HepG2 (cell line): ENCODE data around the gene MICAL1. TPM values are rescaled to one million over a fixed set of nuclear protein-coding genes. Genes with fewer than 3 reads are reported as not detected.

Experiments used
- ATAC-seq: fragments of 200-7000 bp; cut with Tn5 transposase; 3 replicates; pipeline ENCODE4 v1.9.1; 2020; ENCODE audit warnings: mild to moderate bottlenecking, moderate library complexity
- BruUV-seq: library from RNA; stranded (reverse); fragments of 400-500 nt; replicated peaks from 2 replicates; lab custom pipeline; 2021; lab: Mats Ljungman, UMichigan
- CTCF ChIA-PET: fragments of 300-600 bp; formaldehyde crosslinking; extraction: SDS; loops from one replicate; lab custom pipeline; 2021; ENCODE audit warnings: low total read pairs, inconsistent platforms, low intra/inter-chr PET ratio; lab: Yijun Ruan, JAX
- POLR2A ChIA-PET: fragments of 350-600 bp; sonication (Branson Sonifier 250); formaldehyde crosslinking; loops from one replicate; lab custom pipeline; 2020; ENCODE audit warnings: antibody characterized with exemption, inconsistent platforms; lab: Yijun Ruan, JAX
- DNase-seq: peaks from one replicate; pipeline ENCODE4 v3.0.0-alpha.2; 2015; ENCODE audit warnings: low spot score
- FAIRE-seq: peaks from 3 replicates; lab custom pipeline; 2011; peaks lifted over from hg19 to GRCh38; lab: Jason Lieb, UNC
- H2AFZ ChIP-seq: one replicate; pipeline ENCODE4 v1.6.1; 2011; ENCODE audit warnings: low read length, inconsistent platforms
- H3K27ac ChIP-seq: fragments of 300-600 bp; 3 replicates; pipeline ENCODE4 v1.8.0; 2011; ENCODE audit warnings: mixed run types, mild to moderate bottlenecking, mixed read lengths, low read length, inconsistent platforms; ENCODE audit not compliant: insufficient read depth; ENCODE audit errors: extremely low read length
- H3K27me3 ChIP-seq, 2 experiments: fragments of 200-600 bp in 1 of 2; 2 replicates in 1 of 2; 3 replicates in 1 of 2; pipeline versions ENCODE4 v1.6.0 to v1.8.0; 2011; ENCODE audit warnings: low read length in 2 of 2, mild to moderate bottlenecking in 2 of 2, moderate library complexity in 2 of 2, inconsistent platforms in 1 of 2; ENCODE audit not compliant: insufficient read depth in 2 of 2, control insufficient read depth in 1 of 2
- H3K36me3 ChIP-seq, 2 experiments: fragments of 200-600 bp in 1 of 2; replicated peaks in 1 of 2; 2 replicates in 1 of 2; 3 replicates in 1 of 2; pipeline versions ENCODE4 v1.5.1 to v1.8.0; 2011; ENCODE audit warnings: low read length in 2 of 2, inconsistent platforms in 1 of 2; ENCODE audit not compliant: insufficient read depth in 2 of 2, control insufficient read depth in 1 of 2
- H3K4me1 ChIP-seq: 2 replicates; pipeline ENCODE4 v1.5.1; 2012; ENCODE audit warnings: low read length, inconsistent platforms; ENCODE audit not compliant: insufficient read depth
- H3K4me2 ChIP-seq: 2 replicates; pipeline ENCODE4 v1.6.0; 2011; ENCODE audit warnings: low read depth, low read length, inconsistent platforms
- H3K4me3 ChIP-seq, 3 experiments: fragments of 200-600 bp in 1 of 3; sonication (generic), shearing (Covaris generic) in 1 of 3; replicated peaks in 1 of 3; 2 replicates each; pipeline ENCODE4 v1.5.1; 2011 to 2016; ENCODE audit warnings: low read length in 3 of 3, inconsistent platforms in 2 of 3, low read depth in 2 of 3, mild to moderate bottlenecking in 2 of 3, control low read depth in 1 of 3, mixed read lengths in 1 of 3; ENCODE audit not compliant: insufficient read depth in 1 of 3
- H3K79me2 ChIP-seq: one replicate; pipeline ENCODE4 v1.6.1; 2011; ENCODE audit warnings: low read length, inconsistent platforms; ENCODE audit not compliant: insufficient read depth
- H3K9ac ChIP-seq: 2 replicates; pipeline ENCODE4 v1.6.0; 2011; ENCODE audit warnings: mild to moderate bottlenecking, low read depth, low read length, inconsistent platforms; ENCODE audit not compliant: insufficient read depth
- H3K9me3 ChIP-seq: 2 replicates; pipeline ENCODE4 v1.5.1; 2012; ENCODE audit warnings: mild to moderate bottlenecking, low read length
- H4K20me1 ChIP-seq: 2 replicates; pipeline ENCODE4 v1.6.0; 2011; ENCODE audit warnings: inconsistent platforms, mild to moderate bottlenecking, low read length, moderate library complexity; ENCODE audit not compliant: insufficient read depth
- CSRNP2 ChIP-seq: sonication (generic); formaldehyde crosslinking; conservative IDR thresholded peaks from 2 replicates; pipeline ENCODE4 v1.8.0; 2022; ENCODE audit warnings: low read depth, missing genetic modification reagents
- DZIP1 ChIP-seq: sonication (generic); formaldehyde crosslinking; IDR thresholded peaks from 2 replicates; pipeline ENCODE4 v1.5.0; 2020; ENCODE audit warnings: mild to moderate bottlenecking, missing genetic modification reagents
- EED ChIP-seq: sonication (generic); formaldehyde crosslinking; IDR thresholded peaks from 2 replicates; pipeline ENCODE4 v1.5.0; 2020; ENCODE audit warnings: mild to moderate bottlenecking, missing genetic modification reagents
- IKZF5 ChIP-seq: IDR thresholded peaks from 2 replicates; pipeline ENCODE4 v1.6.1; 2018; ENCODE audit warnings: missing genetic modification reagents, mild to moderate bottlenecking, missing compliant biosample characterization
- LCORL ChIP-seq, 2 experiments: fragments of 450-650 bp in 1 of 2; sonication (generic) in 1 of 2; formaldehyde crosslinking in 1 of 2; IDR thresholded peaks; 2 replicates each; pipeline versions ENCODE4 v1.5.0 to v1.6.1; 2017 to 2020; ENCODE audit warnings: antibody characterized with exemption in 1 of 2, missing genetic modification reagents in 1 of 2
- MTF2 ChIP-seq: sonication (generic); formaldehyde crosslinking; IDR thresholded peaks from 2 replicates; pipeline ENCODE4 v1.5.0; 2020; ENCODE audit warnings: missing genetic modification reagents, borderline replicate concordance
- RFX5 ChIP-seq: IDR thresholded peaks from 2 replicates; pipeline ENCODE4 v1.6.1; 2011; ENCODE audit warnings: low read depth, low read length, improper control_type of control experiment
- SOX6 ChIP-seq, 2 experiments: fragments of 450-650 bp in 1 of 2; sonication (generic) in 1 of 2; formaldehyde crosslinking in 1 of 2; IDR thresholded peaks; 2 replicates each; pipeline versions ENCODE4 v1.4.0 to v1.6.1; 2017 to 2020; ENCODE audit warnings: antibody characterized with exemption in 1 of 2, mild to moderate bottlenecking in 1 of 2, missing genetic modification reagents in 1 of 2
- TCF7L2 ChIP-seq: IDR thresholded peaks from 2 replicates; pipeline ENCODE4 v1.6.1; 2011; ENCODE audit warnings: mild to moderate bottlenecking, low read depth, low read length, moderate library complexity
- TERF1 ChIP-seq: sonication (generic); formaldehyde crosslinking; IDR thresholded peaks from 2 replicates; pipeline ENCODE4 v1.8.0; 2022; ENCODE audit warnings: mild to moderate bottlenecking, missing genetic modification reagents, moderate library complexity
- TGIF2 ChIP-seq: IDR thresholded peaks from 2 replicates; pipeline ENCODE4 v1.6.1; 2016; ENCODE audit warnings: control low read depth, missing compliant biosample characterization
- THYN1 ChIP-seq: sonication (generic); formaldehyde crosslinking; IDR thresholded peaks from 2 replicates; pipeline ENCODE4 v1.8.1; 2023; ENCODE audit warnings: low read depth, mild to moderate bottlenecking, moderate library complexity, missing genetic modification reagents, borderline replicate concordance
- ZNF230 ChIP-seq: sonication (generic); formaldehyde crosslinking; IDR thresholded peaks from 2 replicates; pipeline ENCODE4 v1.4.0; 2020; ENCODE audit warnings: mild to moderate bottlenecking, missing genetic modification reagents
- ZNF720 ChIP-seq: sonication (generic); formaldehyde crosslinking; IDR thresholded peaks from 2 replicates; pipeline ENCODE4 v1.4.0; 2020; ENCODE audit warnings: missing genetic modification reagents
- ZNF800 ChIP-seq: sonication (generic); formaldehyde crosslinking; IDR thresholded peaks from 2 replicates; pipeline ENCODE4 v1.4.0; 2020; ENCODE audit warnings: missing genetic modification reagents
- WGBS: methylation state at CpG from one replicate; pipeline ENCODE4 v1.1.6; 2017; ENCODE audit warnings: low lambda C conversion rate; 5-methylcytosine and 5-hydroxymethylcytosine counted together
- in situ Hi-C: cut with HindIII; loops from 2 replicates; pipeline ENCODE4 v1.10.0; 2017; ENCODE audit warnings: low pct_unique_long_range_greater_than_20kb; ENCODE audit not compliant: extremely low pct_ligation_motif_present
- intact Hi-C: fragments of 100-400 bp; cut with micrococcal nuclease; formaldehyde crosslinking; loops from one replicate; pipeline ENCODE4 v1.10.0; 2022; ENCODE audit not compliant: unreplicated experiment
- polyA plus RNA-seq, 8 experiments: library from polyadenylated mRNA; depleted of rRNA in 3 of 8; stranded (reverse) in 7 of 8; unstranded in 1 of 8; fragments of >200 nt; fragmentation: Illumina TruSeq in 4 of 8; extraction: Trizol in 4 of 8; gene quantifications; 2 replicates each; pipeline versions ENCODE4 v1.2.1 to v1.2.3, GENCODE V29; 2011 to 2016; ENCODE audit warnings: low read depth in 4 of 8, missing spikeins in 1 of 8, mixed read lengths in 1 of 8; ENCODE audit not compliant: insufficient read depth in 1 of 8
- total RNA-seq, 5 experiments: library from RNA; depleted of rRNA; stranded (reverse); fragments of >200 nt; fragmentation: Illumina TruSeq; extraction: Trizol; gene quantifications; 2 replicates each; pipeline ENCODE4 v1.2.3, GENCODE V29; 2016; ENCODE audit warnings: low read depth in 1 of 5

MICAL1 gene
- total and polyA plus RNA-seq, 2 of the 13 experiments (the other 11 are each of a cell fraction or from before 2014, with no cell fraction given) = 6.9 to 39.0 TPM

- Histone ChIP-seq H3K4me3 (peak overlapping the region; percentile 66 to 92 (median 90)), H3K4me1 (peaks cover 20% of the 10 kb centered on the region), H4K20me1 (no peaks in the 10 kb centered on the region), H3K9me3 (no peaks in the 10 kb centered on the region), H2AFZ (no peak overlapping the region), H3K27me3 (no peaks in the 10 kb centered on the region), H3K79me2 (no peaks in the 10 kb centered on the region), H3K9ac (peak overlapping the region; percentile 54; the same call in 1 of the 2 replicates), H3K4me2 (peak overlapping the region; percentile 77), H3K36me3 (no peaks in the 10 kb centered on the region; a peak in 1 of 5 replicates), H3K27ac (no peak overlapping the region)
- ATAC-seq (peak; percentile 27; the same call in 2 of the 3 replicates), FAIRE-seq (no peak), DNase-seq (no peak)
- ChIA-PET POLR2A (interaction anchor here (0.6 to 5.4 kb wide), 2 partner anchors 13 to 15 kb away, joined by 3 to 22 read pairs; partner anchors contain the start of genes PPIL6 and SMPD2), CTCF (no interaction called here)
- BruUV-seq = no TSS peak
- 9% methylated on average over 32 of the region's 38 CpGs for WGBS
- intact Hi-C loops = loop anchor here (5.0 kb wide), 1 partner anchor 269 kb away; no protein-coding TSS in a partner anchor
- in situ Hi-C loops = no loop called here
- no peak for TF ChIP-seq TERF1 (CRISPR knock-in tag)
- TF ChIP-seq IKZF5 (CRISPR knock-in tag) = no peak
- no peak for TF ChIP-seq TCF7L2
- TF ChIP-seq THYN1 (CRISPR knock-in tag) = no peak
- TF ChIP-seq CSRNP2 (CRISPR knock-in tag) = no peak
- TF ChIP-seq DZIP1 = no peak
- no peak for TF ChIP-seq TGIF2
- TF ChIP-seq EED (CRISPR knock-in tag) = 0 out of 2 replicates have a peak, but pooled peaks have one; percentile 33
- peak; percentile 95 for TF ChIP-seq ZNF800
- TF ChIP-seq MTF2 (CRISPR knock-in tag) = no peak
- no peak for TF ChIP-seq ZNF230
- TF ChIP-seq SOX6 (IDR thresholded peaks at IDR 0.05) = no peak
- 0 out of 2 replicates have a peak, but pooled peaks have one; percentile 24 for TF ChIP-seq SOX6 (CRISPR knock-in tag; IDR thresholded peaks at IDR 0.05)
- no peak for TF ChIP-seq ZNF720
- TF ChIP-seq LCORL (IDR thresholded peaks at IDR 0.05) = no peak
- peak; percentile 43; the same call in 1 of the 2 replicates for TF ChIP-seq LCORL (CRISPR knock-in tag; IDR thresholded peaks at IDR 0.05)
- no peak for TF ChIP-seq RFX5
Observed at GRCh38 chr6:109456111-109456583, 575 bp upstream of the MICAL1 start.
